HG02588 (cell line): ENCODE results near the gene BMP15.

ENCODE experiments used
- ATAC-seq: cut with Tn5 transposase; IDR thresholded peaks from one replicate; pipeline ENCODE4 v1.9.1; 2021; ENCODE audit warnings: mild to moderate bottlenecking, moderate library complexity; ENCODE audit not compliant: unreplicated experiment

BMP15 gene

GRCh38 chrX:50910685-50911176, at the start of gene BMP15:
Gene BMP15, plus strand, starts transcription at chrX:50910735. Its CDS starts 49 bp downstream, at chrX:50910784.
- ATAC-seq: no peak

- ATAC-seq: no peak
Measured at GRCh38 chrX:50863471-50863870, 47.1 kb upstream of the BMP15 start.

- no peak for ATAC-seq
Measured at GRCh38 chrX:50865311-50865710, 45.2 kb upstream of the BMP15 start.

GRCh38 chrX:50871922-50872453, 38.5 kb upstream of the BMP15 start:
- ATAC-seq: no peak

- ATAC-seq: no peak
Measured at GRCh38 chrX:50874876-50875275, 35.7 kb upstream of the BMP15 start.

DNA sequence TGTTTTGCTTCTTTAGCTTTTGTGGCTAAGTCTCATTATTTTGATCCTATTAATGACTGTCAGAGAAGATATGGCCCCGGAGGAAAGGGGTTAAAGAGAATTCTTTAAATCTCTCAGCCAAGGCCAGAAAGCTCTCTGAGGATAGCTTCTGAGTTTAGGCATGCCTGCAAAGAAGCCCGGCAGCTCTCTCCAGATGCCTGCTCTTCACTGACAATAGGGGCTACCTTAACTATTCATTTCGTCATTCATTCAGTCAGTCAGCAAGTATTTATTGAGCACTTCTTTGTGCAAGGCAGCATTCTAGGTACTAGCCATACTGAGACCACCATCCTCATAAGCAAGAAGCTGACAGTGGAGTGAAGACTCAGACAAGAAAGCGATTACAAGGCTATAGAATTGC, 34.0 kb upstream of the BMP15 start:
- ATAC-seq: no peak

DNA sequence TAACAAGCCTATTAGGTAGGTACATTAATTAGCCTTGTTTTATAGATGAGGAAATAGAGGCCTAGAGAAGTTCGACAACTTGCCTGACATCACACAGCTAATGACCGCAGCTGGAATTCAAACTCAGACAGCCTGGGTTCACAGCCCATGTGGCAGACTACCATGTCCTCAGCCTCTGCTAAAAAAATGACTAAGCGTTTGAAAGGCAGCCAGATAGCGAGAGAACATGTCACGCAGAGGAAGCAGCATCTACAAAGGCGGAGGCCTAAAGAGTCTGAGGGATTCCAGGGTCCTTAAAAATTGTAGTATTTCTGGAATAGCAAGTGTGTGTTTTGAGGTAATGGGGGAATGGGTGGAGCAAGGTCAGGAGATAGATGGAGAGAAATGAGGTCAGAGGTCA, 33.2 kb upstream of the BMP15 start:
- no peak for ATAC-seq

GRCh38 chrX:50881028-50881427, 29.5 kb upstream of the BMP15 start:
- no peak for ATAC-seq

GRCh38 chrX:50888884-50889283, 21.7 kb upstream of the BMP15 start:
- ATAC-seq: no peak

DNA sequence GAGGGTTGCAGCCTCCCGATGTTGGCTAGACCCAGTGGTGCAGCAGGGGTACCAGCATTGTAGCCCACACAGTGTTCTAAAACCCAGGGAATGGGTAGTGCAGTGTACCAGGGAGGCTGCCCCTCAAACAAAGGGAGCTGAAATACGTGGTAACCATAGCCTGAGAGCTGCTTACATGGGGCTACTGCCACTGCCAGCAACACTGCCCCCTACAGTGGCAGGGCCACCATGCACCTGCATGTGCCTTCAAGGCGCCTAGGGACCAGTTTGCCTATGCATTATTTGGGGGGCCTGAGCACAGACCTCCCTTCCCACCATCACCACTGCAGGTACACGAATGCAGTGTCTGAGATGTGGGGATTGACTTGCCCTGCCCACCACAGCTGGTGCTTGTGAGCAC, 21.0 kb upstream of the BMP15 start:
- no peak for ATAC-seq

- no peak for ATAC-seq
Measured at GRCh38 chrX:50893047-50893446, 17.5 kb upstream of the BMP15 start.

DNA sequence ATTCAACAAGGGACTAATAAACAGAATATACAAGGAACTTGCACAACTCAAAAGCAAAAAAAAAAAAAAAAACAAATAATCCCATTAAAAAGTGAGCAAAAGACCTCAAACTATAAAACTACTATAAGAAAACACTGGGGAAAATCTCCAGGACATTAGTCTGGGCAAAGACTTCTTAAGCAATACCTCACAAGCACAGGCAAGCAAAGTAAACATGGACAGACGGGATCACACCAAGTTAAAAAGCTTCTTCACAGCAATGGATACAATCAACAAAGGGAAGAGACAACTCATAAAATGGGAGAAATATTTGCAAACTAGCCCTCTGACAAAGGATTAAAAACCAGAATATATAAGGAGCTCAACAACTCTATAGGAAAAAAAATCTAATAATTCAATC, 17.1 kb upstream of the BMP15 start:
- no peak for ATAC-seq

DNA sequence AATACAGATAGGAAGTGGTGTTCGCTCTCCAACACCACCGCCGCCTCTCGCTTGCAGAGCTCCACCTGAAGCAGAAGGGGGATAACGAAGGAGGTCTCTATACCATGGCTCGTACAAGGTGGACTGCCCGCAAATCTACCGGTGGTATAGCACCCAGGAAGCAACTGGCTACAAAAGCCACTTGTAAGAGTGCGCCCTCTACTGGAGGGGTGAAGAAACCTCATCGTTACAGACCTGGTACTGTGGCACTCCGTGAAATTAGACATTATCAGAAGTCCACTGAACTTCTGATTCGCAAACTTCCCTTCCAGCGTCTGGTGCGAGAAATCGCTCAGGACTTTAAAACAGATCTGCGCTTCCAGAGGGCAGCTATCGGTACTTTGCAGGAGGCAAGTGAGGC, 5.2 kb upstream of the BMP15 start:
- ATAC-seq: no peak

- no peak for ATAC-seq
Measured at GRCh38 chrX:50913520-50913919, 3.0 kb downstream of the BMP15 start.

GRCh38 chrX:50920132-50920531, 9.6 kb downstream of the BMP15 start:
- ATAC-seq: no peak

GRCh38 chrX:50927127-50927526, 16.6 kb downstream of the BMP15 start:
- no peak for ATAC-seq

DNA sequence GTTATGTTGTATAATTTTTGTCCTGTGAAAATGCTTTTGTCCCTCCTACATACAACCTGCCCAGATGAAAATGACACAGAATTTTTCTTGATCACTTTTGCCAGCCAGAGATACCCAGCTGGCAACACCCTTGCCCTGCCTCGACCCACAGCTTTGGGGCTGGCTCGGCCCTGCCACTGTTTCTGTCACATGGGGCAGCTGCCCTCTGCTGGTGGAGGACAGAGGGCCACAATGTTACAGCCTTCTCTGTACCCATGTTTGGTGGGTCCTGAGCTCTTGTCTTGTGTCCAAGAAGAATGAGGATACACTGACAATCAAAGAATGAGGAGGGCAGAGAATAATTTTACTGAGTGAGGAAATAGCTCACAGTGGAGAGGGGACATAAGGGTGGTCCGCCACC, 31.1 kb downstream of the BMP15 start:
- ATAC-seq: no peak

GRCh38 chrX:50942471-50942870, 31.9 kb downstream of the BMP15 start:
- ATAC-seq: no peak

DNA sequence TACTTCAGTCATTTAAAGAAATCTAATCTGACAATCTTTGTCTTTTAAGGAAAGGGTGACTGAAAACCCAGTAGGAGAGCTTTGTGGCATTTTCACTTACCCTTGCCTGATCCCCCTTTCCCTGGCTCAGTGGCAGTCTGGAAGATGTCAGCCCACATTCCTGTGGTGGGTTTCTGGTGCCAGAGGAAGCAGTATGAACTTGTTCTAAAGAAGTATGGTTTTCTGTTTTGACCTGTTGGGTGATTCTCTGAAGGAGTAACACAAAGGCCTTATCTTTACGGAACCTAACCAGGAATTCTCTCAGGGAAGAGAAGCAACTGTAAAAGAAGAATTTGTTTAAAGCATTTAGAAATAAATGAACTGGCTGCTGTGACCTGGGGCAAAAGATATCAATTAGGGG, 41.9 kb downstream of the BMP15 start:
- no peak for ATAC-seq

DNA sequence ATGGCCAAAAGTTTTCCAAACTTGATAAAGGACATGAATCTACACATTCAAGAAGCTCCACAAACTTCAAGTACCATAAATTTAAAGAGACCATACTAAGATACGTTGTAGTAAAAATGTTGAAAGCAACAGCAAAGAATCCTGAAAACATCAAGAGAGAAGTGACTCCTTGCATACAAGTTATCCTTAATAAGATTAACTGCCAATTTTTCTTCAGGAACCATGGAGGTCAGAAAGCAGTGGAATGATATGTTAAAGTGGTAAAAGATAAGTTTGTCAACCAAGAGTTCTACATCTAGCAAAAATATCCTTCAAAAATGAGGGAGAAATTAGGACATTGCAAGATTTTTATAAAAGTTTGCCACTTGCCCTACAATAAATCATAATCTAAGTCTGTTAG, 43.3 kb downstream of the BMP15 start:
- ATAC-seq: no peak

- ATAC-seq: no peak
Measured at GRCh38 chrX:50962156-50962555, 51.6 kb downstream of the BMP15 start.

DNA sequence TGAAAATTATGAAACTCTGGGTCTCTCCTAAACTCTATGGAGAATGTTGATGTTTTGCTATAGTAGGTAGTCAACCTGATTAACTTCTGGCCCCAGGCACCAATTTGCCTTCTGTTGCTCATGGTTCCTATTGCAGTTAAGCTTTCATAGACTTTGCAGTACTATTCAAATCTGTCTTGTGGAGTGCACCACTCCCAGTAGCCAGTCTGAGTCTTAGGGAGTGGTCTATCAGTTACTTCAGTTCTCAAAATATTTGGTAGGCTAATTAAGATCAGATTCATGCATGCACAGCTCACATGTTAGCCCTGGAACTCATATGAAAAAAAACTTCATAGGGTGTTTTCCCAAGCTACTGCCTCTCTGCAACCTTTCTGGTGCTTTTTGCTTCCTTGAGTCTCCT, 53.3 kb downstream of the BMP15 start:
- no peak for ATAC-seq
